ENCODE data around the gene COL6A1.

GRCh38 chr21:45992301-45993209 is 11.0 kb downstream of the COL6A1 start:
- TF ChIP-seq CTCF (IDR thresholded peaks at IDR 0.05; ENCODE audit: low read depth, low read length) (no peak), EZH2phosphoT487 (IDR thresholded peaks at IDR 0.05; ENCODE audit: low read depth) (no peak)

All from OCI-LY3 (cell line).